ENCODE measurements around the gene CPED1. TPM values are rescaled to one million over a fixed set of nuclear protein-coding genes. Genes with fewer than 3 reads are reported as not detected.

CPED1 gene
- total and polyA plus RNA-seq, 10 of the 15 experiments (the other 5 are each of a cell fraction or from before 2014, with no cell fraction given), result 0.01 to 0.77 (median 0.10) TPM; not detected in 1

GRCh38 chr7:121132940-121133339, 144.4 kb downstream of the CPED1 start:
- SMC1A ChIA-PET (ENCODE audit: uncharacterized antibody, unreplicated experiment), result no interaction called here
- WGBS (ENCODE audit: insufficient coverage, insufficient replicate concordance, low lambda C conversion rate, missing lambda C conversion rate), result 0% methylated on average over 1 of the region's 1 CpG
- no peak for FAIRE-seq

More at GRCh38 chr7:121132940-121133339, 144.4 kb downstream of the CPED1 start:
- CTCF ChIA-PET, result interaction anchor here (1.1 to 1.3 kb wide), 2 partner anchors 25 to 73 kb away, joined by 3 to 4 read pairs; no protein-coding TSS in a partner anchor
- Histone ChIP-seq H3K4me2 (ENCODE audit: control insufficient read depth, insufficient read depth) (no peak overlapping the region), H3K4me1 (ENCODE audit: control insufficient read depth, insufficient read depth, low read length) (no peaks in the 10 kb centered on the region), H3K79me2 (ENCODE audit: control insufficient read depth, insufficient read depth, low read length) (no peaks in the 10 kb centered on the region), H3K9ac (ENCODE audit: control insufficient read depth, insufficient read depth, low read length) (no peak overlapping the region), H3K36me3 (ENCODE audit: control insufficient read depth in 2 of 2, insufficient read depth in 2 of 2, low read length in 1 of 2) (no peaks in the 10 kb centered on the region), H4K20me1 (ENCODE audit: control insufficient read depth, insufficient read depth) (no peaks in the 10 kb centered on the region), H3K9me3 (replicated peaks; ENCODE audit: control insufficient read depth, insufficient read depth, low read length) (no peaks in the 10 kb centered on the region), H3K27me3 (replicated peaks in 1 of 2; ENCODE audit: control insufficient read depth in 2 of 2, insufficient read depth in 2 of 2, low read length in 1 of 2) (no peaks in the 10 kb centered on the region), H3K27ac (ENCODE audit: control insufficient read depth, insufficient read depth) (no peak overlapping the region), H3K4me3 (no peak overlapping the region), H2AFZ (ENCODE audit: control insufficient read depth, low read depth, low read length) (no peak overlapping the region)
- intact Hi-C loops (cut with micrococcal nuclease; ENCODE audit: unreplicated experiment) (no loop called here), in situ Hi-C loops (cut with MboI) (loop anchor here (10.0 to 25.0 kb wide), 2 partner anchors 422 to 854 kb away; no protein-coding TSS in a partner anchor)
- POLR2A ChIA-PET, result interaction anchor here (0.7 kb wide), 1 partner anchor 265 kb away, joined by 3 read pairs; no protein-coding TSS in a partner anchor
- RAD21 ChIA-PET (ENCODE audit: unreplicated experiment), result interaction anchor here (1.2 kb wide), 1 partner anchor 142 kb away, joined by 4 read pairs; no protein-coding TSS in a partner anchor
- BruUV-seq (replicated peaks), result no TSS peak
- DNase-seq (ENCODE audit: low read depth, low spot score) (no peak), ATAC-seq (no peak)
- no peak for TF ChIP-seq EED (IDR thresholded peaks at IDR 0.05; ENCODE audit: low read depth)
- no peak for TF ChIP-seq ATF7 (IDR thresholded peaks at IDR 0.05; ENCODE audit: low read depth)
- no peak for TF ChIP-seq MEF2B (IDR thresholded peaks at IDR 0.05; ENCODE audit: partially characterized antibody, poor library complexity, severe bottlenecking)
- no peak for TF ChIP-seq MTA2 (IDR thresholded peaks at IDR 0.05; ENCODE audit: low read depth)
- no peak for TF ChIP-seq SMAD5 (IDR thresholded peaks at IDR 0.05; ENCODE audit: low read depth)
- TF ChIP-seq TBL1XR1 (IDR thresholded peaks at IDR 0.05; ENCODE audit: low read depth, low read length), result no peak
- TF ChIP-seq, protein P1, sequence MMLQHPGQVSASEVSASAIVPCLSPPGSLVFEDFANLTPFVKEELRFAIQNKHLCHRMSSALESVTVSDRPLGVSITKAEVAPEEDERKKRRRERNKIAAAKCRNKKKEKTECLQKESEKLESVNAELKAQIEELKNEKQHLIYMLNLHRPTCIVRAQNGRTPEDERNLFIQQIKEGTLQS (IDR thresholded peaks at IDR 0.05; ENCODE audit: borderline replicate concordance, extremely low read depth, low read depth, low read length), result no peak
- no peak for TF ChIP-seq PML (IDR thresholded peaks at IDR 0.05; ENCODE audit: low read length)
- TF ChIP-seq CBX5 (IDR thresholded peaks at IDR 0.05; ENCODE audit: low read depth), result no peak
- no peak for TF ChIP-seq CBFB (IDR thresholded peaks at IDR 0.05; ENCODE audit: low read depth)
- no peak for TF ChIP-seq SMARCA5 (IDR thresholded peaks at IDR 0.05)
- TF ChIP-seq, protein P2, sequence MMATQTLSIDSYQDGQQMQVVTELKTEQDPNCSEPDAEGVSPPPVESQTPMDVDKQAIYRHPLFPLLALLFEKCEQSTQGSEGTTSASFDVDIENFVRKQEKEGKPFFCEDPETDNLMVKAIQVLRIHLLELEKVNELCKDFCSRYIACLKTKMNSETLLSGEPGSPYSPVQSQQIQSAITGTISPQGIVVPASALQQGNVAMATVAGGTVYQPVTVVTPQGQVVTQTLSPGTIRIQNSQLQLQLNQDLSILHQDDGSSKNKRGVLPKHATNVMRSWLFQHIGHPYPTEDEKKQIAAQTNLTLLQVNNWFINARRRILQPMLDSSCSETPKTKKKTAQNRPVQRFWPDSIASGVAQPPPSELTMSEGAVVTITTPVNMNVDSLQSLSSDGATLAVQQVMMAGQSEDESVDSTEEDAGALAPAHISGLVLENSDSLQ (IDR thresholded peaks at IDR 0.05), result no peak
